Measurements from ENCODE around the gene MGAT3.
"Not testable (repeated sequence)": the region's sequence is repeated elsewhere in the genome, so short reads cannot be mapped to it uniquely, and the experiment has no call there.

MGAT3 gene

GRCh38 chr22:39492186-39492585 lies 35.4 kb downstream of the MGAT3 start:
- DNase-seq: no peak

- no peak for DNase-seq
Observed at GRCh38 chr22:39493759-39494158, 36.9 kb downstream of the MGAT3 start.

GRCh38 chr22:39494471-39495120 lies 37.8 kb downstream of the MGAT3 start:
- peak in 1 of 2 donors; percentile 49 for DNase-seq

- peak; percentile 57 to 59 for DNase-seq
Observed at GRCh38 chr22:39496131-39496838, 39.5 kb downstream of the MGAT3 start.

- DNase-seq: no peak
Observed at GRCh38 chr22:39497429-39497828, 40.6 kb downstream of the MGAT3 start.

- no peak for DNase-seq
Observed at GRCh38 chr22:39498368-39498767, 41.6 kb downstream of the MGAT3 start.

- no peak for DNase-seq
Observed at GRCh38 chr22:39498802-39499201, 42.0 kb downstream of the MGAT3 start.

GRCh38 chr22:39500101-39500500 lies 43.3 kb downstream of the MGAT3 start:
- no peak for DNase-seq

- DNase-seq: no peak
Observed at GRCh38 chr22:39501644-39502108, 44.9 kb downstream of the MGAT3 start.

GRCh38 chr22:39502109-39502788 lies 45.4 kb downstream of the MGAT3 start, which contains the start of gene MIEF1:
Gene MIEF1 (plus strand): TSS chr22:39502290. CDS start chr22:39511295, 9,005 bp downstream.
- peak; percentile 93 to 95 for DNase-seq

- no peak for DNase-seq
Observed at GRCh38 chr22:39502789-39503409, 46.1 kb downstream of the MGAT3 start.

GRCh38 chr22:39503630-39504029 lies 46.8 kb downstream of the MGAT3 start:
- DNase-seq: no peak

- no peak for DNase-seq
Observed at GRCh38 chr22:39504071-39504470, 47.3 kb downstream of the MGAT3 start.

- DNase-seq: not testable (repeated sequence)
Observed at GRCh38 chr22:39507021-39507420, 50.2 kb downstream of the MGAT3 start.

- no peak for DNase-seq
Observed at GRCh38 chr22:39508393-39508792, 51.6 kb downstream of the MGAT3 start.

GRCh38 chr22:39510529-39511149 lies 53.8 kb downstream of the MGAT3 start:
- no peak for DNase-seq

GRCh38 chr22:39511226-39511625 lies 54.4 kb downstream of the MGAT3 start:
- DNase-seq: no peak

- DNase-seq: no peak
Observed at GRCh38 chr22:39512026-39512425, 55.2 kb downstream of the MGAT3 start.

GRCh38 chr22:39513791-39514190 lies 57.0 kb downstream of the MGAT3 start:
- no peak for DNase-seq

- peak; percentile 45 to 49 for DNase-seq
Observed at GRCh38 chr22:39514373-39514973, 57.7 kb downstream of the MGAT3 start.

- DNase-seq: no peak
Observed at GRCh38 chr22:39515266-39516050, 58.6 kb downstream of the MGAT3 start.

- no peak for DNase-seq
Observed at GRCh38 chr22:39517470-39517869, 60.7 kb downstream of the MGAT3 start.

Measured in CD4-positive, alpha-beta T cell treated with Interleukin-4 for 1 hour (primary cell).